ENCODE measurements around the gene EBLN1.
"Not testable (repeated sequence)": the region's sequence is repeated elsewhere in the genome, so short reads cannot be mapped to it uniquely, and the experiment has no call there.

Gene EBLN1

GRCh38 chr10:22228167-22228938, 10.5 kb upstream of the EBLN1 start:
- DNase-seq: no peak

GRCh38 chr10:22226599-22226998, 8.8 kb upstream of the EBLN1 start:
- DNase-seq: no peak

GRCh38 chr10:22222236-22223190, 4.7 kb upstream of the EBLN1 start:
- no peak for DNase-seq

- DNase-seq: no peak
Measured at GRCh38 chr10:22219308-22219707, 1.5 kb upstream of the EBLN1 start.

GRCh38 chr10:22218448-22218847, 633 bp upstream of the EBLN1 start:
- DNase-seq: no peak

GRCh38 chr10:22217084-22217483, 731 bp downstream of the EBLN1 start:
- not testable (repeated sequence) for DNase-seq

GRCh38 chr10:22210267-22210666, 7.5 kb downstream of the EBLN1 start:
- no peak for DNase-seq

GRCh38 chr10:22193945-22194344, 23.9 kb downstream of the EBLN1 start:
- no peak for DNase-seq

GRCh38 chr10:22185586-22185985, 32.2 kb downstream of the EBLN1 start:
- no peak for DNase-seq

GRCh38 chr10:22183771-22184461, 33.9 kb downstream of the EBLN1 start:
- DNase-seq: no peak

- no peak for DNase-seq
Measured at GRCh38 chr10:22180724-22181123, 37.1 kb downstream of the EBLN1 start.

- DNase-seq: no peak
Measured at GRCh38 chr10:22174442-22174841, 43.4 kb downstream of the EBLN1 start.

GRCh38 chr10:22171131-22171530, 46.7 kb downstream of the EBLN1 start:
- DNase-seq: no peak

GRCh38 chr10:22170582-22170981, 47.2 kb downstream of the EBLN1 start:
- DNase-seq: no peak

- DNase-seq: no peak
Measured at GRCh38 chr10:22159979-22160378, 57.8 kb downstream of the EBLN1 start.

GRCh38 chr10:22159180-22159579, 58.6 kb downstream of the EBLN1 start:
- no peak for DNase-seq
